ENCODE measurements around the gene HS3ST4. TPM values are rescaled to one million over a fixed set of nuclear protein-coding genes. Genes with fewer than 3 reads are reported as not detected.

Gene HS3ST4
- total RNA-seq, 1 donor from 2014 or later = 1.1 TPM

GRCh38 chr16:25799816-25800215, 108.1 kb downstream of the HS3ST4 start:
- H3K4me1 Mint-ChIP-seq (ENCODE audit: low read depth, unreplicated experiment) = peaks cover 2% of the 10 kb centered on the region
- H3K27me3 Mint-ChIP-seq (ENCODE audit: unreplicated experiment) = no peaks in the 10 kb centered on the region
- H3K4me3 Mint-ChIP-seq (ENCODE audit: unreplicated experiment) = no peak overlapping the region
- H3K36me3 Mint-ChIP-seq (ENCODE audit: unreplicated experiment) = no peaks in the 10 kb centered on the region
- no peak for TF ChIP-seq CTCF (IDR thresholded peaks at IDR 0.05; ENCODE audit: partially characterized antibody, unreplicated experiment)
- H3K27ac Mint-ChIP-seq (ENCODE audit: unreplicated experiment) = no peak overlapping the region
- H3K9me3 Mint-ChIP-seq (ENCODE audit: unreplicated experiment) = peaks cover 2% of the 10 kb centered on the region
- no peak for DNase-seq

DNA sequence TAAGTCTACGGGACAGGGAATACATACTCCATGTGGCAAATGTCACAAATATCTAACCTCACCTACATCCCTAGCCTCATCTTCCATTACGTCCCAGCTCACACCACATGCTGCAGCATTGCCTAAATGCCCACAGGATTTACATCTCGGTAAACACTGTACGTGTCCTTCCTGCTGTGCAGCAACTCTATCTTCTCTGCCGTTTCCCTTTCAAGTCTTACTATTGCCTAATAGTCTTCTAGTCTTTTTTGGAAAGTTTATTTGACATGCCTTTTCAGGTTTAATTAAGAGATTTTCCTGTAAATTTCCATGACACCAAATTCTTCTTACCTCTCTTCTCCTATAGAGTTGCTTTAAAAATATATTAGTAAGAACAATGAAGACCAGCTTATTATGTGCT, 120.5 kb downstream of the HS3ST4 start:
- no peak for TF ChIP-seq CTCF (IDR thresholded peaks at IDR 0.05; ENCODE audit: partially characterized antibody, unreplicated experiment)
- no peaks in the 10 kb centered on the region for H3K9me3 Mint-ChIP-seq (ENCODE audit: unreplicated experiment)
- H3K27me3 Mint-ChIP-seq (ENCODE audit: unreplicated experiment) = peaks cover 4% of the 10 kb centered on the region
- H3K4me3 Mint-ChIP-seq (ENCODE audit: unreplicated experiment) = no peak overlapping the region
- no peaks in the 10 kb centered on the region for H3K36me3 Mint-ChIP-seq (ENCODE audit: unreplicated experiment)
- DNase-seq = no peak
- H3K4me1 Mint-ChIP-seq (ENCODE audit: low read depth, unreplicated experiment) = no peaks in the 10 kb centered on the region
- no peak overlapping the region for H3K27ac Mint-ChIP-seq (ENCODE audit: unreplicated experiment)

DNA sequence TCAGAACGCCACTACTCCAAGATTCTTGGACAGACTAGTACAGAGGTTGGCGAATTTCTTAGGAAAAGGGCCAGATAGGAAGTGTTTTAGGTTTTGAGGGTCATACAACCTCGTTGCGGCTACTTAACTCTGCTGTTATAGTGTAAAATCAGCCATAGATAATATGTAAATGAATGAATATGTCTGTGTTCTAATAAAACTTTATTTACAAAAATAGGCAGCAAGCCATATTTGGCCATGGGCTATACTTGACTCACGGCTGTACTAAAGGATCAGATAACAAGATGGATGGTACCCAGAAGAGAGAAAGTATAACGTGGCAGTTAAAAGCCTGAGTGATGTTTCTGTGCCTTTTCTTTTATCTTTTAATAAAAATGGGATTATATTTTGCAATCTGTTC, 125.5 kb downstream of the HS3ST4 start:
- Mint-ChIP-seq H3K27me3 (ENCODE audit: unreplicated experiment) (peaks cover 2% of the 10 kb centered on the region), H3K36me3 (ENCODE audit: unreplicated experiment) (no peaks in the 10 kb centered on the region), H3K27ac (ENCODE audit: unreplicated experiment) (no peak overlapping the region), H3K4me3 (ENCODE audit: unreplicated experiment) (no peak overlapping the region), H3K9me3 (ENCODE audit: unreplicated experiment) (no peaks in the 10 kb centered on the region), H3K4me1 (ENCODE audit: low read depth, unreplicated experiment) (no peaks in the 10 kb centered on the region)
- DNase-seq = no peak
- no peak for TF ChIP-seq CTCF (IDR thresholded peaks at IDR 0.05; ENCODE audit: partially characterized antibody, unreplicated experiment)

GRCh38 chr16:25817876-25818275, 126.1 kb downstream of the HS3ST4 start:
- H3K36me3 Mint-ChIP-seq (ENCODE audit: unreplicated experiment) = no peaks in the 10 kb centered on the region
- H3K27me3 Mint-ChIP-seq (ENCODE audit: unreplicated experiment) = peaks cover 2% of the 10 kb centered on the region
- DNase-seq = no peak
- no peak overlapping the region for H3K27ac Mint-ChIP-seq (ENCODE audit: unreplicated experiment)
- no peaks in the 10 kb centered on the region for H3K9me3 Mint-ChIP-seq (ENCODE audit: unreplicated experiment)
- TF ChIP-seq CTCF (IDR thresholded peaks at IDR 0.05; ENCODE audit: partially characterized antibody, unreplicated experiment) = no peak
- H3K4me1 Mint-ChIP-seq (ENCODE audit: low read depth, unreplicated experiment) = no peaks in the 10 kb centered on the region
- no peak overlapping the region for H3K4me3 Mint-ChIP-seq (ENCODE audit: unreplicated experiment)

DNA sequence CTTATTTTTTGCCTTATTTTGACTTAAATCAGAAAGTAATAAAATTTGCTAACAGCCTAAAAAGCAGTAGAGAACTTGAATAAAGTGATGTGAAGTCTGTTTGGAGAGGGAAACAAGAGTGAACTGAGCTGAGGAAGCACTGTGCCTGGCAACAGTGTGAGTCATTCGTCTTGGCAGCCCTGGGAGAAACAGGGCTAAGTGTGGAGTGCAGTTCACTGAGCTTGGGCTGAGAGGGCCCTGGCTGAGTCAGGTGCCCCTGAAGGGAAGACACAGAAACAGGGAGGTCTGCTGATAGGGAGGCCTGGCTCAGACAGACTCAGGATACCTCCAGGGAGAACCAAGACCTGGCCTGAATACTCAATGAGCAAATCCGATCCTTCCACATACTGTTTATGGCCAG, 132.1 kb downstream of the HS3ST4 start:
- Mint-ChIP-seq H3K36me3 (ENCODE audit: unreplicated experiment) (peaks cover 8% of the 10 kb centered on the region), H3K9me3 (ENCODE audit: unreplicated experiment) (no peaks in the 10 kb centered on the region), H3K27me3 (ENCODE audit: unreplicated experiment) (peaks cover 2% of the 10 kb centered on the region), H3K27ac (ENCODE audit: unreplicated experiment) (no peak overlapping the region), H3K4me1 (ENCODE audit: low read depth, unreplicated experiment) (no peaks in the 10 kb centered on the region), H3K4me3 (ENCODE audit: unreplicated experiment) (no peak overlapping the region)
- no peak for TF ChIP-seq CTCF (IDR thresholded peaks at IDR 0.05; ENCODE audit: partially characterized antibody, unreplicated experiment)
- no peak for DNase-seq

Data from glutamatergic neuron (in vitro differentiated cells).